Activated CD4-positive, alpha-beta memory T cell treated with anti-CD3 and anti-CD28 coated beads for 36 hours (primary cell): ENCODE data around the gene CHRNG. TPM values are rescaled to one million over a fixed set of nuclear protein-coding genes. Genes with fewer than 3 reads are reported as not detected.

Source experiments
- total RNA-seq, 2 experiments: library from RNA; stranded (reverse); gene quantifications; one replicate each; pipeline ENCODE4 v1.2.3, GENCODE V29; 2021

The CHRNG gene
- total RNA-seq, 2 experiments from 2014 or later: not detected

Other genes starting within 250 kb of the CHRNG start
- not detected for gene ALPP, start 160.9 kb upstream of the CHRNG start, total RNA-seq
- gene ALPG, start 132.8 kb upstream of the CHRNG start, total RNA-seq: not detected
- gene ALPI, start 83.5 kb upstream of the CHRNG start, total RNA-seq: not detected
- gene ECEL1, start 51.9 kb upstream of the CHRNG start, total RNA-seq: under 1 TPM in 1 of 2 experiments, not detected in 1; 0.10 TPM
- gene PRSS56, start 19.3 kb upstream of the CHRNG start, total RNA-seq: not detected
- gene CHRND, start 13.5 kb upstream of the CHRNG start, total RNA-seq: not detected
- 1 to 10 TPM; 5.8 to 7.2 TPM for gene TIGD1, start 10.9 kb downstream of the CHRNG start, total RNA-seq
- 10 to 100 TPM; 51.7 to 55.7 TPM for gene EIF4E2, start 11.0 kb downstream of the CHRNG start, total RNA-seq
- gene EFHD1, start 93.9 kb downstream of the CHRNG start, total RNA-seq: 1 to 10 TPM in 1 of 2 experiments, under 1 TPM in 1; 0.61 to 1.2 TPM
- 10 to 100 TPM; 50.0 to 51.4 TPM for gene GIGYF2, start 157.6 kb downstream of the CHRNG start, total RNA-seq
- gene KCNJ13, start 236.9 kb downstream of the CHRNG start, total RNA-seq: not detected